SK-N-SH treated with all-trans-retinoic acid at 6 μM for 48 hours (cell line): Measurements from ENCODE around the gene MAP7.

ENCODE experiments used
- ATAC-seq: fragments of 200-7000 bp; cut with Tn5 transposase; 3 replicates; pipeline ENCODE4 v1.9.1; 2020; ENCODE audit warnings: mild to moderate bottlenecking, moderate library complexity
- ARNTL ChIP-seq: fragments of 450-650 bp; formaldehyde crosslinking; IDR thresholded peaks from 2 replicates; pipeline ENCODE4 v1.5.0; 2020; ENCODE audit warnings: low read depth, mild to moderate bottlenecking, moderate library complexity, borderline replicate concordance
- BACH2 ChIP-seq: fragments of 250-450 bp; sonication (Bioruptor Pico); IDR thresholded peaks from 2 replicates; pipeline ENCODE4 v1.9.0; 2021; ENCODE audit warnings: mild to moderate bottlenecking, borderline replicate concordance
- CREB5 ChIP-seq: fragments of 250-450 bp; sonication (Bioruptor Pico); IDR thresholded peaks from 2 replicates; pipeline ENCODE4 v1.5.1; 2020; ENCODE audit warnings: low read depth, mild to moderate bottlenecking, moderate library complexity
- CSDC2 ChIP-seq: fragments of 250-450 bp; sonication (Bioruptor Pico); IDR thresholded peaks from 2 replicates; pipeline ENCODE4 v1.5.0; 2020; ENCODE audit warnings: mild to moderate bottlenecking, moderate library complexity
- CSRNP3 ChIP-seq: fragments of 250-450 bp; sonication (Bioruptor Pico); IDR thresholded peaks from 2 replicates; pipeline ENCODE4 v1.5.1; 2021; ENCODE audit warnings: mild to moderate bottlenecking, moderate library complexity
- ESRRG ChIP-seq: fragments of 250-450 bp; sonication (Bioruptor Pico); IDR thresholded peaks from 2 replicates; pipeline ENCODE4 v1.6.1; 2021; ENCODE audit warnings: mild to moderate bottlenecking
- GLIS3 ChIP-seq: fragments of 250-450 bp; sonication (Bioruptor Pico); IDR thresholded peaks from 2 replicates; pipeline ENCODE4 v1.5.0; 2020; ENCODE audit warnings: mild to moderate bottlenecking, moderate library complexity
- ISL1 ChIP-seq: fragments of 250-450 bp; sonication (Bioruptor Pico); IDR thresholded peaks from 2 replicates; pipeline ENCODE4 v2.1.2; 2022; ENCODE audit warnings: mild to moderate bottlenecking, moderate library complexity
- OSR1 ChIP-seq: fragments of 250-450 bp; sonication (Bioruptor Pico); IDR thresholded peaks from 2 replicates; pipeline ENCODE4 v1.8.0; 2022; ENCODE audit warnings: moderate library complexity, mild to moderate bottlenecking, inconsistent platforms
- PATZ1 ChIP-seq: fragments of 250-450 bp; sonication (Bioruptor Pico); IDR thresholded peaks from 2 replicates; pipeline ENCODE4 v1.8.0; 2020; ENCODE audit warnings: mild to moderate bottlenecking, moderate library complexity, borderline replicate concordance
- PPARA ChIP-seq: fragments of 250-450 bp; sonication (Bioruptor Pico); IDR thresholded peaks from 2 replicates; pipeline ENCODE4 v1.5.0; 2020; ENCODE audit warnings: mild to moderate bottlenecking, borderline replicate concordance
- RARB ChIP-seq: fragments of 250-450 bp; sonication (Bioruptor Pico); IDR thresholded peaks from 2 replicates; pipeline ENCODE4 v1.8.0; 2021; ENCODE audit warnings: mild to moderate bottlenecking, moderate library complexity
- SNAI2 ChIP-seq: fragments of 250-450 bp; sonication (Bioruptor Pico); IDR thresholded peaks from 2 replicates; pipeline ENCODE4 v1.5.0; 2020; ENCODE audit warnings: mild to moderate bottlenecking, moderate library complexity
- TCF4 ChIP-seq: fragments of 250-450 bp; sonication (Bioruptor Pico); IDR thresholded peaks from 2 replicates; pipeline ENCODE4 v1.8.0; 2021; ENCODE audit warnings: mild to moderate bottlenecking, moderate library complexity, borderline replicate concordance
- ZC3H10 ChIP-seq: fragments of 250-450 bp; sonication (Bioruptor Pico); IDR thresholded peaks from 2 replicates; pipeline ENCODE4 v1.5.1; 2021; ENCODE audit warnings: mild to moderate bottlenecking, moderate library complexity
- ZFP30 ChIP-seq: fragments of 450-650 bp; formaldehyde crosslinking; IDR thresholded peaks from 2 replicates; pipeline ENCODE4 v1.5.0; 2022; ENCODE audit warnings: mild to moderate bottlenecking, moderate library complexity
- ZNF565 ChIP-seq: fragments of 450-650 bp; formaldehyde crosslinking; conservative IDR thresholded peaks from 2 replicates; pipeline ENCODE4 v1.5.0; 2020; ENCODE audit warnings: low read depth, mild to moderate bottlenecking, moderate library complexity
- ZNF70 ChIP-seq: fragments of 450-650 bp; formaldehyde crosslinking; IDR thresholded peaks from 2 replicates; pipeline ENCODE4 v1.5.0; 2020; ENCODE audit warnings: mild to moderate bottlenecking, moderate library complexity
- ZNF8 ChIP-seq: fragments of 450-650 bp; formaldehyde crosslinking; IDR thresholded peaks from 2 replicates; pipeline ENCODE4 v1.5.0; 2020; ENCODE audit warnings: mild to moderate bottlenecking, moderate library complexity
- TF ChIP-seq, protein P1 (sequence below): fragments of 250-450 bp; sonication (Bioruptor Pico); IDR thresholded peaks from 2 replicates; pipeline ENCODE4 v1.5.0; 2020; ENCODE audit warnings: mild to moderate bottlenecking, moderate library complexity
- TF ChIP-seq, protein P2 (sequence below): fragments of 250-450 bp; sonication (Bioruptor Pico); IDR thresholded peaks from 2 replicates; pipeline ENCODE4 v1.8.0; 2021; ENCODE audit warnings: low read depth, mild to moderate bottlenecking, moderate library complexity, borderline replicate concordance

The MAP7 gene

DNA sequence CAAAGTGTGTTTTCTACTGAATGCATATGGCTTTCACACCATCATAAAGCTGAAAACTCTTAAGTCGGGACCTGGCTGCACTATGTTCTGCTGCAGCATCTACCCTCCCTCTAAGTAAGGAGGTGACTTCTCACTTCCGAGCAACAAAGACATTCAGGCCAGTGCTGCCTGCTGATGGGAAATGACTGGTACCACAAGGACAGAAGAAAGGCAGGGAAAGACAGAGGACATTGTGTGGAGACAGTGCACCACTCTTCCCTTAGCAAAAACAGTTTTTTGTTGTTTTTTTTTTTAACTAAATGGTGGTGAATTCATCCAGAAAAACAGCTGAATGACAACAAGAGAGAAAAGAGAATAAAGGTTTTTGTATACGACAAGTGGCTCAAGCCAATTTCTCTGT is 81.5 kb downstream of the MAP7 start:
- TF ChIP-seq CSRNP3 (CRISPR knock-in tag) (no peak), SNAI2 (no peak), ESRRG (CRISPR knock-in tag) (no peak), CREB5 (CRISPR knock-in tag) (no peak), CSDC2 (no peak), ZNF70 (CRISPR knock-in tag) (no peak), ARNTL (no peak), PATZ1 (CRISPR knock-in tag) (no peak), ZC3H10 (CRISPR knock-in tag) (no peak), TCF4 (no peak), ZFP30 (CRISPR knock-in tag) (no peak)
- ATAC-seq = no peak

- ATAC-seq = no peak
These were observed 83.0 kb downstream of the MAP7 start for GRCh38 chr6:136467186-136467585.

More at GRCh38 chr6:136467186-136467585, 83.0 kb downstream of the MAP7 start:
- TF ChIP-seq, protein P1, sequence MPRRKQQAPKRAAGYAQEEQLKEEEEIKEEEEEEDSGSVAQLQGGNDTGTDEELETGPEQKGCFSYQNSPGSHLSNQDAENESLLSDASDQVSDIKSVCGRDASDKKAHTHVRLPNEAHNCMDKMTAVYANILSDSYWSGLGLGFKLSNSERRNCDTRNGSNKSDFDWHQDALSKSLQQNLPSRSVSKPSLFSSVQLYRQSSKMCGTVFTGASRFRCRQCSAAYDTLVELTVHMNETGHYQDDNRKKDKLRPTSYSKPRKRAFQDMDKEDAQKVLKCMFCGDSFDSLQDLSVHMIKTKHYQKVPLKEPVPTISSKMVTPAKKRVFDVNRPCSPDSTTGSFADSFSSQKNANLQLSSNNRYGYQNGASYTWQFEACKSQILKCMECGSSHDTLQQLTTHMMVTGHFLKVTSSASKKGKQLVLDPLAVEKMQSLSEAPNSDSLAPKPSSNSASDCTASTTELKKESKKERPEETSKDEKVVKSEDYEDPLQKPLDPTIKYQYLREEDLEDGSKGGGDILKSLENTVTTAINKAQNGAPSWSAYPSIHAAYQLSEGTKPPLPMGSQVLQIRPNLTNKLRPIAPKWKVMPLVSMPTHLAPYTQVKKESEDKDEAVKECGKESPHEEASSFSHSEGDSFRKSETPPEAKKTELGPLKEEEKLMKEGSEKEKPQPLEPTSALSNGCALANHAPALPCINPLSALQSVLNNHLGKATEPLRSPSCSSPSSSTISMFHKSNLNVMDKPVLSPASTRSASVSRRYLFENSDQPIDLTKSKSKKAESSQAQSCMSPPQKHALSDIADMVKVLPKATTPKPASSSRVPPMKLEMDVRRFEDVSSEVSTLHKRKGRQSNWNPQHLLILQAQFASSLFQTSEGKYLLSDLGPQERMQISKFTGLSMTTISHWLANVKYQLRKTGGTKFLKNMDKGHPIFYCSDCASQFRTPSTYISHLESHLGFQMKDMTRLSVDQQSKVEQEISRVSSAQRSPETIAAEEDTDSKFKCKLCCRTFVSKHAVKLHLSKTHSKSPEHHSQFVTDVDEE (CRISPR knock-in tag) = no peak
- TF ChIP-seq TCF4 (no peak), CREB5 (CRISPR knock-in tag) (no peak), BACH2 (CRISPR knock-in tag) (no peak), PPARA (CRISPR knock-in tag) (no peak), OSR1 (CRISPR knock-in tag) (no peak), ZNF8 (no peak), CSRNP3 (CRISPR knock-in tag) (no peak), ZNF565 (no peak), RARB (CRISPR knock-in tag) (no peak), PATZ1 (CRISPR knock-in tag) (no peak), CSDC2 (no peak), ARNTL (no peak), ZNF70 (CRISPR knock-in tag) (no peak), ISL1 (CRISPR knock-in tag) (no peak), GLIS3 (no peak), SNAI2 (no peak), ZFP30 (CRISPR knock-in tag) (no peak)
- TF ChIP-seq, protein P2, sequence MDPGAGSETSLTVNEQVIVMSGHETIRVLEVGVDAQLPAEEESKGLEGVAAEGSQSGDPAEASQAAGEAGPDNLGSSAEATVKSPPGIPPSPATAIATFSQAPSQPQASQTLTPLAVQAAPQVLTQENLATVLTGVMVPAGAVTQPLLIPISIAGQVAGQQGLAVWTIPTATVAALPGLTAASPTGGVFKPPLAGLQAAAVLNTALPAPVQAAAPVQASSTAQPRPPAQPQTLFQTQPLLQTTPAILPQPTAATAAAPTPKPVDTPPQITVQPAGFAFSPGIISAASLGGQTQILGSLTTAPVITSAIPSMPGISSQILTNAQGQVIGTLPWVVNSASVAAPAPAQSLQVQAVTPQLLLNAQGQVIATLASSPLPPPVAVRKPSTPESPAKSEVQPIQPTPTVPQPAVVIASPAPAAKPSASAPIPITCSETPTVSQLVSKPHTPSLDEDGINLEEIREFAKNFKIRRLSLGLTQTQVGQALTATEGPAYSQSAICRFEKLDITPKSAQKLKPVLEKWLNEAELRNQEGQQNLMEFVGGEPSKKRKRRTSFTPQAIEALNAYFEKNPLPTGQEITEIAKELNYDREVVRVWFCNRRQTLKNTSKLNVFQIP (CRISPR knock-in tag) = no peak
